SHP77 treated with DMSO at 0.1 percent for 48 hours (cell line): ENCODE data around the gene DENND10.
A peak's percentile ranks its signal among the peaks of the same experiment; 100 is the strongest.
"Not testable (repeated sequence)": the region's sequence is repeated elsewhere in the genome, so short reads cannot be mapped to it uniquely, and the experiment has no call there.

Source experiments
- DNase-seq: peaks from one replicate; lab custom pipeline; 2025; lab: John Stamatoyannopoulos, UW

Gene DENND10

DNA sequence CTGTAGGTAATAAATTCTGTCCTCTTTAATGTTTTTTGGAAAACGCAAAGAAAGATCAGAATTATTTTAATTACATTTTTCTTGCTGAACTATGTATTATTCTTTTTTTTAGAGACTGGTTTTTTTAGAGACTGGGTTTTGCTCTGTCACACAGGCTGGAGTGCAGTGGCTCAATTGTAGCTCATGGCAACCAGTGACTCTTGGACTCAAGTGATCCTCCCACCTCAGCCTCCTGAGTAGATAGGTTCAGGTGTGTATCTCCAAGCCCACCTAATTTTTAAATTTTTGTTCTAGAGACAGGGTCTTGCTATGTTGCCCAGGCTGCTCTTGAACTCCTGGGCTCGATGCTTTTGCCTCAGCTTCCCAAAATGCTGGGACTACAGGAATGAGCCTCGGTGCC lies 5.3 kb upstream of the DENND10 start:
- DNase-seq, result no peak

DNA sequence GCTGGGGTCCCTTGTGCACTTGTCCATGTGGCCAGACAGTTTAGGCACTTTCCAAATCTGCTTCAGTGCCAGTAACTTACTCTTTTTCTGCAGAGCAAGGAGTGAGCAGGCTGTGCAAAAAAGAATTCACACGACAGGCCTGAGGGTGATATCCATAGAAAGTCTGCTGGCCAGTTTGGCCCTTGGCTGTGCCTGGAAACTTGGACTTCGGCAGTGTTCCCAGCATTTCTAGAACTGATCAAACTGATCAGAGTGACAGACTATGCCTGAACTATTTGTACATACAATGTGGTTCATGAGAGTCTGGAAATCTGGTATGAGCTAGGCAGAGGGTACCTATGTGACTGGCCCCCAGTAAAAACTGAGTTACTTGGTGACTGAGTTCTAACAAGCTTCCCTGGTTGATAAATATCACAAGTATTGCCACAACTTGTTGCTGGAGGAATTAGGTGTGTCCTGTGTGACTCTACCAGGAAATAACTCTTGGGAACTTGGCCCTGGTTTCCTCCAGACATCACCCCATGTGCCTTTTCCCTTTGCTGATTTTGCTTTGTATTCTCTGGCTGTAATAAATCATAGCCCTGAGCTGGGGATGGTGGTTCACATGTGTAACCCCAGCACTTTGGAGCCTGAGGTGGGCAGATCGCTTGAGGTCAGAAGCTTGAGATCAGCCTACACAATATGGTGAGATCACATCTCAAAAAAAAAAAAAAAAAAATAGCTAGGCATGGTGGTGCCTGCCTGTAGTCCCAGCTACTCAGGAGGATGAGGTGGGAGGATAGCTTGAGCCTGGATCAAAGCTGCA lies 3.3 kb upstream of the DENND10 start:
- no peak for DNase-seq

DNA sequence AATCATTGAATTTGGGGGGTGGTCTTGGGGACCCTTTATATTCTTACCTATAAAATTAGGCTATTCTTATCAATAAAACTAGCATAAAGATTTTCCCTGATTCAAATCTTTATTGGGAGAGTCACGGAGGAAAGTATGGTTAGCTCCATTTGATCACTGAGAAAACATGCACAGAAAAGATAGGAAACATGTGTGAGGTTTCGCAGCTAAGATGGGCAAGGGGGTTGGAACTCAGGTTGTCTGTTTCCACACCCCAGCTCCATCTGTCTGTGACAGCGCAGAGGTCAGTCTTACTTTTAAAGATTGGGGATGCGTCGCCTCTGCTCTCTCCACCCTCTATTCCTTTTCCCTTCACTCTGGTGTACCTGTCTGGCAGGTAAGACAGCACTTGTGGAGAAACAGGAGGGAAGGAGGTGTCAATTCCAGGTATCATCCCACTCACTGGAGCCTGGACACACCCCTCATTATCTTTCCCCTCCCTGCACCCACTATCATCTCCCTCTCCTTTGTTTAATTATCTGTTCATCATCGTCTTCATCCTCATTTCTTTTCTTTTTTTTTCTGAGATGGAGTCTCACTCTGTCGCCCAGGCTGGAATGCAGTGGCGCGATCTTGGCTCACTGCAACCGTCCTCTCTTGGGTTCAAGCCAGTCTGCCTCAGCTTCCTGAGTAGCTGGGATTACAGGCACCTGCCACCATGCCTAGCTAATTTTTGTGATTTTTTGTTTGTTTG lies 2.4 kb upstream of the DENND10 start:
- no peak for DNase-seq

- DNase-seq, result no peak
Measured at GRCh38 chr10:119103241-119103902, 541 bp upstream of the DENND10 start.

DNA sequence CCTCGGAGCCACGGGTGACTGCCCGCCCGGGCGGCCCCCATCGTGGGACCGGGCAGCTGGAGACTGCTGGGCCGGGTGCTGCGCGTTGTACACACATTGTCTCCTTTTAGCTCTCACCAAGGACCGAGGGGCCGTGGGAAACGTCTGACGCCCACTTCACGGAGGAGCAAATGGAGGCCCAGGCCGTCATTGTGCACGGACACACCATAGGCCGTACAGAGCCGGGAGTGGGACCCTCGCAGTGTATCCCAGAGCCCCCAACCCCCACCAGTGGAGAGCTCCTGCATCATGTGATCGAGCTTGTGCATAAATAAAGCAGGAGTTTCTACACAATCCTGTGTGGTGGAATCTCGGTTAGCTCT lies 722 bp downstream of the DENND10 start:
- DNase-seq, result no peak

DNA sequence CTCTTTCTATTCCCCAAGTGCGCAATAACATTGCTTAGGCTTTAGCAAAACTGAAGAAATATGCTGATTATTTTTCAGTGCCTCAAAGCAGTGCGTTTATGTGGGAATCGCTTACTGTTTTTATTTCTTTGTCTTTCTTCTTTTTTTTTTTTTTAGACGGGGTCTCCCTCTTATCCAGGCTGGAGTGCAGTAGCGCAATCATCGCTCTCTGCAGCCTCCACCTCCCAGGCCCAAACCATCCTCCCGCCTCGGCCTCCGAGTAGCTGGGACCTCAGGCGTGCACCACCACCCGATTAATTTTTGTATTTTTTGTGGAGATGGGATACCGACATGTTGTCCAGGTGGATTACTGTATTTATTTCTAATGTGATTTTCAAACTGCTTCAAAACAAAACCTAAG lies 1.2 kb downstream of the DENND10 start:
- DNase-seq, result no peak

DNA sequence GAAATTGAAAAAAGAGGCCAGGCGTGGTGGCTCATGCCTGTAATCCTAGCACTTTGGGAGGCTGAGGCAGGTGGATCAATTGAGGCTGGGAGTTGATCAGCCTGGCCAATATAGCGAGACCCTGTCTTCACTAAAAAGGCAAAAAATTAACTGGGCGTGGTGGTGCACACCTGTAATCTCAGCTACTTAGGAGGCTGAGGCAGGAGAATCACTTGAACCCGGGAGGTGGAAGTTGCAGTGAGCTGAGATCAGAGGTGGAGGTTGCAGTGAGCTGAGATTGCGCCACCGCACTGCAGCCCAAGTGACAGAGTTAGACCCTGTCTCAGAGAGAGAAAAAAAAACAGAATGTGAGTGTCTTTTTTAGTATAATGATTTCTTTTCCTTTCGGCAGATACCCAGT lies 2.0 kb downstream of the DENND10 start:
- not testable (repeated sequence) for DNase-seq

- not testable (repeated sequence) for DNase-seq
Measured at GRCh38 chr10:119107106-119107505, 3.2 kb downstream of the DENND10 start.

DNA sequence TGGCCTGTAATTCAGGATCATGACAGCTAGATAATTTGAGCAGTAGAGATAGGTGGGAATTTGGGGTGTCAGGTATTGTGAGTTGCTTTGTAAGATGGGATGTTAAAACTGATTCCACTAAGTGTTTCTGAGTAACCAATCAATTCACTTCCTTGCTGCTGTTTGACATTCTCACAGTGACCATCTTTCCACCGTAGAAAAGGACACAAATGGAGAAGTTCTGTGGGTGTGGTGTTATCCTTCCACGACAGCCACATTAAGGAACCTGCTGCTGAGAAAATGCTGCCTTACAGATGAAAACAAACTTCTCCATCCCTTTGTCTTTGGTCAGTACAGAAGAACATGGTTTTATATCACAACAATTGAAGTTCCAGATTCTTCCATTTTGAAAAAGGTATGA lies 3.9 kb downstream of the DENND10 start:
- DNase-seq, result not testable (repeated sequence)

DNA sequence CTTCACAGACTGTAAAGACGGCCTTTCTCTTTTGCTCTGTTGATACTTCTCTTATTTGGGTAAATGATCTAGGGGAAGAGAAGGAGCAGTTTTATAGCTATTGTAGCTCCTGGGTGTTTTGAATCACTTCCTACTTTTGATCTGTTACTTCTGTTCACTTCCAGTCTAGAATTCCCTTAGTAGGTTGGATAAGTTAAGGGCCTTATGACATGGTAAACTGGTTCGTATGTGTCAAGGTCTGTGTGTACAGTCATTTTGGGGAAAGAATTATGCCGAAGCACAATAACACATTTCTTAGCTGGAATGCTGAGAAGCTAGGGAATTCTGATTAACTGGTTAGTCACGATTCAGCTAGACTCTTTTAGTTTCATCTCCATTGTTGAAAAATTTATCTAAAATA lies 8.1 kb downstream of the DENND10 start:
- DNase-seq, result no peak

DNA sequence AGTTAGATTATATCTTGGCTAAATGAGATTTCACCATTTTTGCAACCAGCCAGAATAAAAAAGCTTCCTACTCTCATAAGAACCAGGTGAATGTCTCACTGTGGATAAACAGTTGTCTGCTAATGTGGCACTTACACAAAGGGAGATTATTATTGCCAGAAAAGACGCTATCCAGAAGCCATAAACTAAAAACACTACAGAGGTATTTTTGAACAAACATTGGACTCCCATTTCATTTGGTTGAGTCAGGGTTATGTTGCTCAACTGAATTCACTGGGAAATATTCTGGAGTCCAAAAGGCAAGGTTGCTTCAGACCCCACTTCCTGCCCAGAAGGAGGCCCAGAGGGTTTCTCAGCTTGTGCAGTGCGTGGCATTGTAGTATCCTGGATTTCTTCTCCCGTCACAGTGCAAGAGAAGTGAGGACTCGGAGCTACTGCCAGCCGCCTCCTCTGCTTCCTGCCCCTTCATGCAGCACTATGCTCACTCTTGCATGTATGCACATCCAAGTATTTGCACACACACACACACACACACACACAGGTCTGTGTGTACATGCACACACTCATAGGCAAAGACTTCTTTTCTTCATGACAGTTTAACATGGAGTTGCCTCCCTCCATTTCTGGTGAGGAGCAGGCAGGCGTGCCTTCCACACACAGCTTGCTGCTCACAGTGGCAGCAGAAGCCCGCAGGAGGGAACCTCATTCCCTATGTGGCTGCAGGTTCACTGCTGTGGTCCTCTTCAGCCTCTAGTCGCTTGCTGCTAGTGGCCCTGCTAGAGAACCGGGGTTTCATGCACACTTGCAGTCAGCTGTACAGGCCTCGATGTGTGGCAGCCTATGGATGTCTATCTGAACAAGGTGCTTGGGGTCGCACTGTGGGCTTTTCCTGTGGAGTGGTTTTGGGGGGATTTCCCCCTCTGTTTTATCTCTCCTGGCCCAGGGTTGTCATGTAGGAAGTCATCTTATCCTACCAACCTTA lies 10.1 kb downstream of the DENND10 start:
- no peak for DNase-seq

GRCh38 chr10:119115926-119116325 lies 12.0 kb downstream of the DENND10 start:
- no peak for DNase-seq

GRCh38 chr10:119116326-119116951 lies 12.5 kb downstream of the DENND10 start:
- no peak for DNase-seq

- no peak for DNase-seq
Measured at GRCh38 chr10:119118231-119118630, 14.3 kb downstream of the DENND10 start.

GRCh38 chr10:119119400-119119799 lies 15.5 kb downstream of the DENND10 start:
- DNase-seq, result no peak

GRCh38 chr10:119120413-119120867 lies 16.5 kb downstream of the DENND10 start:
- no peak for DNase-seq

DNA sequence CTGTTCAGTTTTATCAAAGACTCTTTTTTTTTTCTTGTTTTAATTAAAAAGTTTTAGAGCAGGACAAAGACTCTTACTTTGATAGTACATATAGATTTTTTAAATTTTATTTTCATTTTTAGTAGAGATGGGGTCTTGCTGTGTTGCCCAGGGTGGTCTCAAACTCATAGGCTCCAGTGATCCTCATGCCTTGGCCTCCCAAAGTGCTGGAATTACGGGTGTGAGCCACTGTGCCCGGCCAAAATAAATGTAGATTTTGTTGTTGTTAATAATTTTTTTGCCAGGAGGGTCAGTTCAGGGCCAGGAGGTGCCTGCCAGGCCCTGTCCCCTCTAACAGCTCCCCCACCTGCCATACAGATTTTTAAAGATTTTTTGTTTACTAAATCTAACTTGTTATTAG lies 17.0 kb downstream of the DENND10 start:
- no peak for DNase-seq

DNA sequence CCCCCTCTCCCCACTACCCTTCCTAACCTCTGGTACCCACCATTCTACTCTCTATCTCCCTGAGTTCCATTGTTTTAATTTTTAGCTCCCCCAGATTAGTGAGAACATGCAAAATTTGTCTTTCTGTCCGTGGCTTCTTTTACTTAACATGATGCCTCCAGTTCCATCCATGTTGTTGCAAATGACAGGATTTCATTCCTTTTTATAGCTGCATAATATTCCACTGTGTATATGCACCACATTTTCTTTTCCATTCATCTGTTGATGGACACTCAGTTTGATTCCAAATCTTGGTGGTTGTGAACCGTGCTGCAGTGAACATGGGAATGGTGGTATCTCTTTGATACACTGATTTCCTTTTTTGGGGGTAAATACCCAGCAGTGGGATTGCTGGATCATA lies 22.0 kb downstream of the DENND10 start:
- no peak for DNase-seq

DNA sequence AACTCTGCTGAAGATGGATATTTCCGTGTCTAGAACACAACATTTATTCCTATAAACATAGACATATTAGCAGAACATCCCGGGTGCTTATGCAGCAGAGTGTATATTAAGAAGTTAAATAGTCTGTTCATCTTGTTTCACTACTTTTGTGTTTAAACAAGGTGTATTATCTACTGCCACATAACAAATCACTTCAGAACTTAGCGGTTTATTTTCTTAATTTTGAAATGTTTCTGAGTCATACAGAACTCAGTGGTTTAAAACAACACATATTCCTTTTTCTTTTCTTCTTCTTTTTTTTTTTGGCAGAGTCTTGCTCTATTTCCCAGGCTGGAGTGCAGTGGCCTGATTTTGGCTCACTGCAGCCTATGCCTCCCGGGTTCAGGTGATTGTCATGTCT lies 25.8 kb downstream of the DENND10 start:
- DNase-seq, result no peak

DNA sequence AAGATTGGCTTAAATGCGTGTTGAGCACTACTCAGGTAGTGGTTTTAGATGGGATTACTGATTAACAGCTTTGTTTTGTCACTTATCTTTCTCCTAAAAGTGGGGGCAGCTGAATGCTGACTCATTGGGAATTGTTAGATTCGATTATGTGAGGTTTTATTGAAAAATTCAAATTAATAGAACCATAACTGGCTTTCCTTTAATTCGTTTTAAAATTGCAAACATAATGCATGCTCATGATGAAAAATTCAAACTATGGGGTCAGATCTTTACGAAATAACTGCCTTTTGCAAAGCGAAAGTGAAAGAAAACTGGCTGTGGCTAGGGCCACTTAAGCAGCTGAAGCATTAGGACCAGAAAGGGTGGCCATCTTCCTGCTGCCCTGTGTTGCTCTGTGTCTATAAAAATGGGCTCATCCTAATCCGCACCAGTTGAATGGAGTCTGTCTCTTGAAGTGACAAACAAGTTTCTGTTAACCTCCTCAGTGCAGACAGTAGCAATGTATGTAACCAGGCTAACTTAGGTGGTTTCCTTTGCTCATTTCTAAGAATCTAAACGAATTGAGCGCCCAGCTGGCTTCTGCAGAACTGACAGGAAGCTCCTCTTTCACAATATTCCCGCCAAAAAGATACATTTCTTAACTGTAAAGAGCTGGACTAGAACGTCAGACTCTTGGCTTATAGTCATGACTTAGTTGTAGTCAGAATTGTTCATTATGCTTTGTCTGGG lies 27.8 kb downstream of the DENND10 start:
- peak; percentile 10 for DNase-seq
